ENCODE measurements around the gene THEM5.
"Not testable (repeated sequence)": the region's sequence is repeated elsewhere in the genome, so short reads cannot be mapped to it uniquely, and the experiment has no call there.

THEM5 gene
- 0 reads per million in 2 donors for total RNA-seq

- DNase-seq: no peak
Observed at GRCh38 chr1:151853411-151853943, at the start of gene THEM5. Gene THEM5, minus strand, starts transcription at chr1:151853712. Its CDS starts 147 bp downstream, at chr1:151853565.

GRCh38 chr1:151902858-151903257 lies 49.3 kb upstream of the THEM5 start:
- no peak for DNase-seq

GRCh38 chr1:151900804-151901203 lies 47.3 kb upstream of the THEM5 start:
- DNase-seq: not testable (repeated sequence)

GRCh38 chr1:151898519-151898991 lies 45.0 kb upstream of the THEM5 start:
- peak; percentile 58 for DNase-seq

GRCh38 chr1:151897991-151898431 lies 44.5 kb upstream of the THEM5 start:
- no peak for DNase-seq

- no peak for DNase-seq
Observed at GRCh38 chr1:151893176-151893924, 39.8 kb upstream of the THEM5 start.

- DNase-seq: no peak
Observed at GRCh38 chr1:151892190-151892589, 38.7 kb upstream of the THEM5 start.

- no peak for DNase-seq
Observed at GRCh38 chr1:151891512-151891911, 38.0 kb upstream of the THEM5 start.

GRCh38 chr1:151888972-151889570 lies 35.6 kb upstream of the THEM5 start:
- no peak for DNase-seq

- DNase-seq: no peak
Observed at GRCh38 chr1:151887028-151887427, 33.5 kb upstream of the THEM5 start.

- no peak for DNase-seq
Observed at GRCh38 chr1:151885479-151885878, 32.0 kb upstream of the THEM5 start.

GRCh38 chr1:151884879-151885278 lies 31.4 kb upstream of the THEM5 start:
- not testable (repeated sequence) for DNase-seq

- DNase-seq: not testable (repeated sequence)
Observed at GRCh38 chr1:151884445-151884844, 30.9 kb upstream of the THEM5 start.

- DNase-seq: not testable (repeated sequence)
Observed at GRCh38 chr1:151883898-151884297, 30.4 kb upstream of the THEM5 start.

GRCh38 chr1:151882918-151883317 lies 29.4 kb upstream of the THEM5 start:
- DNase-seq: not testable (repeated sequence)

- DNase-seq: no peak
Observed at GRCh38 chr1:151882466-151882865, 29.0 kb upstream of the THEM5 start.

- DNase-seq: no peak
Observed at GRCh38 chr1:151881479-151881878, 28.0 kb upstream of the THEM5 start.

- DNase-seq: no peak
Observed at GRCh38 chr1:151875419-151876097, 22.0 kb upstream of the THEM5 start.

GRCh38 chr1:151872776-151873175 lies 19.3 kb upstream of the THEM5 start:
- DNase-seq: not testable (repeated sequence)

GRCh38 chr1:151871284-151872030 lies 17.9 kb upstream of the THEM5 start:
- DNase-seq: no peak

GRCh38 chr1:151868486-151868885 lies 15.0 kb upstream of the THEM5 start:
- DNase-seq: no peak

- no peak for DNase-seq
Observed at GRCh38 chr1:151867765-151868411, 14.4 kb upstream of the THEM5 start.

Data from T-helper 9 cell (primary cell).